GM19099 (cell line): ENCODE data around the gene FOXS1.

Source experiments
- POLR2A ChIP-seq: IDR thresholded peaks from 3 replicates; pipeline ENCODE4 v1.6.1; 2011; ENCODE audit warnings: low read depth; ENCODE audit not compliant: insufficient read length; ENCODE audit errors: extremely low read depth

Gene FOXS1

DNA sequence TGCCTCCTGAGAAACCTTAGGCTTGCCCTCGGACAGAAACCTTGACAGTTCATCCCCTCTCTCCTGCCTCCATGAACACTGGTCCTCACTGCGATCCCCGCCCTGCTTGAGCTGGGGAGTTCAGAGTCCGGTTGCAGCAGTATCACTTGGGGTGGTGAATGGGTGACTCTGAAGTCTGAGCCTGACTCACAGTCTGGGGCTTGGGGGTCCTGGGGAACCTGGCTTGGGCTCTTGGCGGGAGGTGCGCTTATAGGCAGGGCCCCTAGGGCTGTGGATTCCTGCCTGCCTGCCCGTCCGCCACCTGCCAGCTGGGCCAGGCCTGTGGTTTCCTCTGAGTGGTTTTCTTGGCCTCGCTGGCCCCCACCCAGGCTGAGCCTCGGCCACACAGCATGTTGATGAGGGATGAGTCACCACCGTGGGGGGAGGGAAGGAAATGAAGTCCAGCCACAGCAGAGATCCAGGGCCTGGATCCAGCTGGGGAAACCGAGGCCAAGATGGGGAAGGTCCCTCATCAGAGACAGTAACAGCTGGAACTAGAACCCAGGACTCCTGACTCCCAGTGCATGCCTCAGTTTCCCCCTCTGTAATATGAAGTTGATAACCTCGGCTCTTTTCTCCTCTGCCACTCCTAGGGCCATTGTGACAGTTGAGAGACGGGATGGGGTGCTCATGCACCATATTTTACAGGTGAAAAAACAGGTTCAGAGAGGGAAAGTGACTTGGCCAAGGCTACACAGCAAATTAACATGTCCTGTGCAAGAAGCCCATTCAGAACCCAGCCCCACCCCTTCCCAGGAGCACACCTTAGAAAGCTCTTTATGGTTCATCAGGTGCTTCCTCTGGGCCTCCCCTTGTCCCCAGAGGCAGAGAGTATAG lies 9.2 kb downstream of the FOXS1 start:
- no peak for TF ChIP-seq POLR2A

- no peak for TF ChIP-seq POLR2A
These were observed 9.8 kb downstream of the FOXS1 start for GRCh38 chr20:31835554-31835953.

- TF ChIP-seq POLR2A, result no peak
These were observed 11.4 kb downstream of the FOXS1 start for GRCh38 chr20:31833931-31834521.

GRCh38 chr20:31833130-31833930 lies 12.1 kb downstream of the FOXS1 start:
- TF ChIP-seq POLR2A, result no peak

GRCh38 chr20:31831771-31832306 lies 13.6 kb downstream of the FOXS1 start:
- TF ChIP-seq POLR2A, result no peak

DNA sequence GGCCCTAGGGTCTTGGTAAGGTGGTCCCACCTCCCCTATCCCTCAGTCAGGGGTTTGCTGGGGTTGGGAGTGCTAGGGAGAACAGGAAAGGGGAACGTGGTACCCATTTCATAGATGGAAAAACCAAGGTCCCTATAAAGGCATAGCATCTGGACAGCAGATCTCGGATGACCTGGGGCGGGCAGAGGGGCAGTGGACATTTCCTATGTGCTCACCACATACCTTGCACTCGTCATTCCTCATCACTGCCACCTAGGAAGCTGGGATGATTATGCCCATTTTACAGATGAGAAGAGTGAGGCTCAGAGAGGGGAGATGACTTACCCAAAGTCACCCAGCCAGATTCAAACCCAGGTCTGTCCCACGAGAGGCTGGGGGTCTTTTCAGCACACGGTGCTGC lies 14.2 kb downstream of the FOXS1 start:
- TF ChIP-seq POLR2A, result no peak

DNA sequence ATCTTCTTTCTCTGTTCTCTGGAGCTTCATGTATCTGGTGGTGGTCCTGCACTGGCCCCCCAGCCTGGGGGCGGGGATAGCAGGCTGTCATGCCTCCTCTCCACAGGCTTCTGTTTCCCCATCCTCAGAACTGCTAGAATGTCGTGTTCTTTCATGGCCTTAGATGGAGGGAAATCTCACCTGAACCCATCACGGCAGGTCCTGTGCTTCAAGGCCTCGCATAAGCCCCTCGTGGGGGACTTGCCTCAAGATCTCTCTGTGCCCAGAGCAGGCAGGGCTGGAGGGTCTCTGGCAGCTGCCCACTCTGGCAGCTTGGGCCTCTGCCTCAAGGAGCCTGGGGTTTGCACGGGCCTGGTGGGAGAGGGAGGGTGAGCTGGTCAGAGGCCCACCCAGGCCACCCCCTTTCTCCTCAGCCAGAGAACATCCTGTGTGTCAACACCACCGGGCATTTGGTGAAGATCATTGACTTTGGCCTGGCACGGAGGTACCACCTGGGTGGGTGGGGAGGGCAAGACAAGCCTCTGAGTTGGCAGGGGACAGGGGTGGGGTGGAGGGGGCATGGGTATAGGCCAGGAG lies 14.9 kb downstream of the FOXS1 start:
- TF ChIP-seq POLR2A, result no peak

DNA sequence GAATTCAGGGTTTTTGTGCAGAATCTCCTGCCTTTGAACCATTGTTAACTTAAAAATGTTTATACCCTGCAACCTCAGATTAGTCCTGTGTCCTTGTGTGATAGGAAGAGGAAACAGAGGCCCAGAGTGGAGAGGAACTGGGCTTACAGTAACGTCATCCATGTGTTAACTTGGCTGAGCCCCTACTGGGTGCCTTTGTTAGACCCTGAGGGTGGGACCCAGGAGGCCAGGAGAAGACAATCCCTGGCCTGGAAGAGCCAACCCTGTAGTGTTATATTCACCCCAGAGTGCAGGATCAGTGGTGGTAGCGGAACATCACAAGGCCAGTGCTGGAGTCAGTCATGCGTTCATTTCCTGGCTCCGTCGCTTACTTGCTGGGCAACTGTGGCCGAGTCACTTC lies 15.7 kb downstream of the FOXS1 start:
- no peak for TF ChIP-seq POLR2A

DNA sequence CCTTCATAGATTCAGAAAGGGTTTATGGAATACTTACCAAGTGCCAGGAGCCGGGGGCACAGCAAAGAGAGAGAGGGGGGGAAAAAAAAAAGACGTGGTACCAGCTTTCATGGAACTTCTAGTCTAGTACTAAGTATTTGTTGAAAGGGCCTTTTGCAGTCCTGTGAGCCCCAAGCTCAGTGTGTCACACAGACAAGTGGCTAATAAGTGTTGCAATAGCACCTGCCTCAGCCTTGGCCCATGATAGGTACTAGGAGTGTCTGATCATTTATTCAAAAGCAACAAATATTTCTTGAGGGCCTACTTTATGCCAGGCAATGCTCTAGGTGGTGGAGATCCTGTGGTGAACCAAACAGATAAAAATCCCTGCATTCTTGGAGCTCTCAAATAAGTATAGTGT lies 18.3 kb downstream of the FOXS1 start:
- TF ChIP-seq POLR2A, result no peak

GRCh38 chr20:31826074-31826473 lies 19.3 kb downstream of the FOXS1 start:
- TF ChIP-seq POLR2A, result no peak

DNA sequence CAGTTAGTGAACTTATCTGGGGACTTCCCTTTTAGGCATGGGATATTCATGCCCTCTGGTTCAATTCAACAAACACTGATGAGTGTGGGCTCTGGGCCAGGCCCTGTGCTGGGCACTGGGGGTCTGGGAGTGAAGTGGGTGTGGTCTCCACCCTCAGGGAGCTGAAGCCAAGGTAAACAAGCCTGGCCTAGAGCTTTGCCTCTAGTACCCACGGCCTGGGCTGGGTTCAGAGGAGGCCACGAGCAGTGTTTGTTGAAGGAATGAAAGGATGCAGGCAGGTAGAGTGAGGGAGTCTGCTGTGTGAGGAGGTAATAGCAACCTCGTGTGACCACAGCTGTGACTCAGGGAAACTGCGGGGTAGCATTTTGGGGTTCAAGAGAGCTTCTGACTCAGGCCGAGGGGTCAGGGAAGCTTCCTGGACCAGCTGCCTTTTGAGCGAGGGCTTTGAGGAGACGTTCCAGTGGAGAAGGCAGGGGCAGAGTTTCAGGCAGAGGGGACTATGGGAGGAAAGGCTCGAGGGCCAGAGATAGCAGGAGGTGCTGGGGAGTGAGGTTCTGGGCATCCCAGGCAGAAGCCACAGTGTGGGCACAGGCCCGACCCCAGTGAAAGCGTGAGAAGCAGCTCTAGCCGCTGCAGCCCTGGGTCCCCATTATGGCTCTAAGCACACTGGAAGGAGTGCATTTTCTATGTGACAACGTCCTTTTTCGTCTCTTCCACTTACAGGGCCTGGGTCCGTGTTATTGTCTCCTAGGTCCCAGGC lies 20.7 kb downstream of the FOXS1 start:
- TF ChIP-seq POLR2A, result no peak

- no peak for TF ChIP-seq POLR2A
These were observed 21.3 kb downstream of the FOXS1 start for GRCh38 chr20:31824125-31824485.

DNA sequence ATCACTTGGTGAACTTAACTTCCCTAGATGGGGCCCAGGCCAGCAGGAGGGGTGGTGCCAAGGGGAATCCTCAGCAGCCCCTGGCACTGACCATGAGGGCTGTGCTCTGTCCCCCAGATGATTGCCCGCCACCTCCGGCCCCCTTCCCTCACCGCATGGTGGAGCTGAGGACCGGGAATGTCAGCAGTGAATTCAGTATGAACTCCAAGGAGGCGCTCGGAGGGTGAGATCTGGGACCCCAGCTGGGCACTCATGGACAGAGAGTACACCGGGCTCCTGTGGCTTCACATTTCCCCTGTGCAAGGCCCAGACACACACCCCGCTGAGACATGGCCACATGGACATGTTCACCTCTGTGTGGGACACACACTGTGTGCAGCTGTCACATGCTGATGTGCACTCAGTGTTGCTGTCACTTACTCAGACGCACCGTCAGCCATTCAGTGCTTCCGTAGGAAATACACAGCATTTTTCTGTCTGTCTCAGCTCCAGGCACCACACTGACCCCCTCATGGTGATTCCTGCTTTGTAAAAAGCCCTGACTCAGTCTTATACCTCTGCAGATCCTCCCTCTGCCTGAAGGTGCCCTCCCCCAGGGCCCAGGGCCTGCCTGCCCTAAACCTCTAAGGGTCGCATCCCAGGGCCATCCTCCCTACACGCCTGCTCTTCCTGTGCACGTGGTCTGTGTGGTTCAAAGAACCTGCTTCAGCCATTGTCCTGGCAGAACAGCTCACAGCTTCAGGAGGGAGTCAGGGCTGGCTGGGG lies 21.9 kb downstream of the FOXS1 start:
- TF ChIP-seq POLR2A, result no peak
